Spleen (tissue), 11 donors: Measurements from ENCODE around the gene TLNRD1. TPM values are rescaled to one million over a fixed set of nuclear protein-coding genes. Genes with fewer than 3 reads are reported as not detected.
A peak's percentile ranks its signal among the peaks of the same experiment; 100 is the strongest.

Experiments
- DNase-seq: peaks from one replicate; pipeline ENCODE4 v3.0.0-alpha.2; 2020
- H3K27ac ChIP-seq, 8 donors: fragments of 200-600 bp; sonication (generic) in 7 of 8; 1 replicate in 4 of 8; 2 replicates in 4 of 8; pipeline versions ENCODE4 v1.5.0 to v1.8.0; 2016 to 2021; ENCODE audit warnings: inconsistent platforms in 4 of 8, mild to moderate bottlenecking in 4 of 8, moderate library complexity in 1 of 8
- H3K27me3 ChIP-seq, 7 donors: fragments of 200-600 bp; sonication (generic) in 6 of 7; replicated peaks in 1 of 7; 1 replicate in 4 of 7; 2 replicates in 3 of 7; pipeline versions ENCODE4 v1.5.0 to v1.8.0; 2016 to 2021; ENCODE audit warnings: inconsistent platforms in 3 of 7, mild to moderate bottlenecking in 1 of 7
- H3K36me3 ChIP-seq, 6 donors: fragments of 200-600 bp; sonication (generic) in 5 of 6; 1 replicate in 4 of 6; 2 replicates in 2 of 6; pipeline versions ENCODE4 v1.5.0 to v1.8.0; 2016 to 2021; ENCODE audit warnings: inconsistent platforms in 2 of 6
- H3K4me1 ChIP-seq, 6 donors: fragments of 200-600 bp; sonication (generic) in 5 of 6; 1 replicate in 3 of 6; 2 replicates in 3 of 6; pipeline versions ENCODE4 v1.5.0 to v1.8.0; 2016 to 2021; ENCODE audit warnings: inconsistent platforms in 3 of 6
- H3K4me3 ChIP-seq, 8 donors: fragments of 200-600 bp; sonication (generic) in 7 of 8; 1 replicate in 4 of 8; 2 replicates in 4 of 8; pipeline versions ENCODE4 v1.5.0 to v1.8.0; 2016 to 2021; ENCODE audit warnings: inconsistent platforms in 4 of 8, mild to moderate bottlenecking in 4 of 8, moderate library complexity in 2 of 8
- H3K9me3 ChIP-seq, 8 donors: fragments of 200-600 bp; sonication (generic) in 7 of 8; 1 replicate in 4 of 8; 2 replicates in 4 of 8; pipeline versions ENCODE4 v1.5.0 to v1.8.0; 2016 to 2021; ENCODE audit warnings: inconsistent platforms in 4 of 8
- POLR2A ChIP-seq, 3 donors: fragments of 450-650 bp; IDR thresholded peaks; one replicate each; pipeline ENCODE4 v1.5.1; 2017; ENCODE audit warnings: antibody characterized with exemption in 3 of 3, mild to moderate bottlenecking in 1 of 3
- POLR2AphosphoS5 ChIP-seq, 3 donors: sonication (generic); formaldehyde crosslinking; IDR thresholded peaks; one replicate each; pipeline ENCODE4 v1.5.1; 2017; ENCODE audit warnings: antibody characterized with exemption in 3 of 3
- WGBS, 5 donors: extraction: QIAGEN DNeasy Blood & Tissue Kit in 3 of 5; methylation state at CpG; one replicate each; pipeline versions ENCODE4 v1.1.5 to v1.1.7; 2013 to 2018; 5-methylcytosine and 5-hydroxymethylcytosine counted together
- intact Hi-C: fragments of 100-400 bp; cut with DNase I; formaldehyde crosslinking; loops from one replicate; pipeline ENCODE4 v1.15.0; 2023; ENCODE audit warnings: low total_unique reads
- polyA plus RNA-seq, 3 donors: library from polyadenylated mRNA; stranded (reverse); fragments of 200-250 nt; gene quantifications; one replicate each; pipeline ENCODE4 v1.2.1, GENCODE V29; 2013
- total RNA-seq, 7 donors: library from RNA; depleted of rRNA in 3 of 7; stranded (reverse); fragments of >200 nt in 3 of 7; fragmentation: NEBNext Ultra II Directional in 4 of 7; extraction: Animal tissue kit (Norgen Biotek cat#: 25700) in 4 of 7; gene quantifications; one replicate each; pipeline versions ENCODE4 v1.1.0 to v1.2.1, GENCODE V29; 2016 to 2021
- TF ChIP-seq, protein P1 (sequence below), 11 experiments: fragments of 200-600 bp in 7 of 11; fragments of 450-650 bp in 4 of 11; sonication (generic) in 4 of 11; IDR thresholded peaks in 8 of 11; conservative IDR thresholded peaks in 3 of 11; 1 replicate in 7 of 11; 2 replicates in 4 of 11; pipeline versions ENCODE4 v1.4.0 to v1.8.0; 2016 to 2021; ENCODE audit warnings: antibody characterized with exemption in 11 of 11, inconsistent platforms in 4 of 11, mild to moderate bottlenecking in 1 of 11
- donor health status: healthy with polysubstance abuse.
- donor health status: DM: no; HTN: no; CAD: no; lungs with moderate emphysema.
- donor health status: DM: no; HTN: no; CAD: no.
- donor health status: Bipolar disorder and iron deficiency.
- donor health status: healthy.
- donor health status: DM: no; HTN: no; CAD: no.
- donor health status: DM: yes; HTN: yes; CAD: no.

Gene TLNRD1
- total and polyA plus RNA-seq, 10 donors = 6.2 to 53.3 (median 30.7) TPM

GRCh38 chr15:81000144-81000623 is 539 bp upstream of the TLNRD1 start:
- H3K27ac ChIP-seq = peak overlapping the region; percentile 92 to 99 (median 98)
- intact Hi-C loops = no loop called here
- peaks cover 24 to 63% (median 51%) of the 10 kb centered on the region in 6 donors for H3K4me1 ChIP-seq
- no peak for TF ChIP-seq POLR2A (IDR thresholded peaks at IDR 0.05)
- no peak for TF ChIP-seq POLR2AphosphoS5 (IDR thresholded peaks at IDR 0.05)
- TF ChIP-seq, protein P1, sequence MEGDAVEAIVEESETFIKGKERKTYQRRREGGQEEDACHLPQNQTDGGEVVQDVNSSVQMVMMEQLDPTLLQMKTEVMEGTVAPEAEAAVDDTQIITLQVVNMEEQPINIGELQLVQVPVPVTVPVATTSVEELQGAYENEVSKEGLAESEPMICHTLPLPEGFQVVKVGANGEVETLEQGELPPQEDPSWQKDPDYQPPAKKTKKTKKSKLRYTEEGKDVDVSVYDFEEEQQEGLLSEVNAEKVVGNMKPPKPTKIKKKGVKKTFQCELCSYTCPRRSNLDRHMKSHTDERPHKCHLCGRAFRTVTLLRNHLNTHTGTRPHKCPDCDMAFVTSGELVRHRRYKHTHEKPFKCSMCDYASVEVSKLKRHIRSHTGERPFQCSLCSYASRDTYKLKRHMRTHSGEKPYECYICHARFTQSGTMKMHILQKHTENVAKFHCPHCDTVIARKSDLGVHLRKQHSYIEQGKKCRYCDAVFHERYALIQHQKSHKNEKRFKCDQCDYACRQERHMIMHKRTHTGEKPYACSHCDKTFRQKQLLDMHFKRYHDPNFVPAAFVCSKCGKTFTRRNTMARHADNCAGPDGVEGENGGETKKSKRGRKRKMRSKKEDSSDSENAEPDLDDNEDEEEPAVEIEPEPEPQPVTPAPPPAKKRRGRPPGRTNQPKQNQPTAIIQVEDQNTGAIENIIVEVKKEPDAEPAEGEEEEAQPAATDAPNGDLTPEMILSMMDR (IDR thresholded peaks at IDR 0.05 in 8 of 11, conservative IDR thresholded peaks at IDR 0.05 in 3 of 11) = no peak
- no peaks in the 10 kb centered on the region for H3K27me3 ChIP-seq
- peak overlapping the region; percentile 62 to 94 (median 84) for H3K4me3 ChIP-seq
- peaks cover 0 to 27% (median 9%) of the 10 kb centered on the region in 6 donors for H3K36me3 ChIP-seq
- H3K9me3 ChIP-seq = peaks cover 0 to 6% (median 2%) of the 10 kb centered on the region in 8 donors
- no peak for DNase-seq
- WGBS, 5 donors = 1 to 3% (median 2%) methylated on average over 18 to 21 of the region's 21 CpGs

DNA sequence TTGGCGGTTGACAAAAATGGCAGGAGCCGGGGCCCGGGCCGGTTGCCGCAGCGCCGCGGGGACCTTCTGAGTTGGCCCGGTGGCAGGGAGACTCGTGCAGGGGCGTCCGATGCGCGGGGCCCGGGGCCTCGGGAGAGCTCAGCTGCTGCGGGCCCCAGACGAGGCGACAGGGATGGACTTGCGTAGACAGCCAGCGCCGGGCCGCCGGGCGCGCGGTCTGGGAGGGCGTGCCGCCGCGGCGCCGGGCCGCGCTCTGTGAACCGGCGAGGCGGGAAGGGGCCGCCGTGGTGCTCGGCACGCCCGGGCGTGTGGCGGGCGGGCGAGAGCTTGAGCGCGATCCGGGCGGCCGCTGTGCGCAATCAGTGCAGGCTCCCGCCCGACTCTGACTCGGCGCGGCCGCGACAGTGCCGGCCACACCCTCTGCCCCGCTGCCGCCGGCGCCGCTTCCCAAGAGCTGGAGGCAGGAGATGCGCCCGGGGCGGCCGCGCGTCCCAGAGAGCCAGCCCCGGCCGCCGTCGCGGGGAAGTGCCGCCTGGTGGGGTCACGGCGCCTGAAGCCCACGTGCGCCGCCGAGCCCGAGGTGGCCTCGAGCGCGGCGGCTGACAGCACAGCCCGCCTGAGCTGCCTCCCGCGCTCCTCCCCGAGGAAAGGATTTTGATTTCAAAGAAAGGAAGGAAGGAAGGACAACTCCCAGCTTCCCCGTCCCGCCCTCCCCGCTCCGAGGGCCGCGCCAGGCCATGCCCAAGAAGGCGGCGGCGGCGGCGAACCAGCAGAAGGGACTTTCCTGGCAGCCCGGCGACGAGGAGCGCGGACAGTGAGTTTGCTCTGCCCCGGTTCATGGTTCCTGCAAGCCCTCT is 657 bp downstream of the TLNRD1 start:
- TF ChIP-seq, protein P1 (IDR thresholded peaks at IDR 0.05 in 8 of 11, conservative IDR thresholded peaks at IDR 0.05 in 3 of 11) = no peak
- TF ChIP-seq POLR2A (IDR thresholded peaks at IDR 0.05) (peak in 1 of 3 donors; percentile 4), POLR2AphosphoS5 (IDR thresholded peaks at IDR 0.05) (peak; percentile 66 to 80 (median 78))
- Histone ChIP-seq H3K4me1 (peaks cover 29 to 75% (median 60%) of the 10 kb centered on the region in 6 donors), H3K27ac (peak overlapping the region; percentile 92 to 99 (median 98)), H3K9me3 (peaks cover 0 to 3% (median 1%) of the 10 kb centered on the region in 8 donors), H3K36me3 (peaks cover 0 to 27% (median 9%) of the 10 kb centered on the region in 6 donors), H3K27me3 (no peaks in the 10 kb centered on the region), H3K4me3 (peak overlapping the region; percentile 62 to 94 (median 84))
- intact Hi-C loops = no loop called here
- DNase-seq = peak; percentile 92
- 0 to 1% (median 1%) methylated on average over 18 to 110 of the region's 110 CpGs for WGBS, 5 donors

- DNase-seq = peak; percentile 92
- Histone ChIP-seq H3K27me3 (no peaks in the 10 kb centered on the region), H3K9me3 (no peaks in the 10 kb centered on the region), H3K27ac (peak overlapping the region; percentile 92 to 99 (median 98)), H3K36me3 (peaks cover 0 to 27% (median 9%) of the 10 kb centered on the region in 6 donors), H3K4me1 (peaks cover 29 to 79% (median 62%) of the 10 kb centered on the region in 6 donors), H3K4me3 (peak overlapping the region; percentile 62 to 94 (median 84))
- 8 to 12% (median 9%) methylated on average over 35 to 42 of the region's 42 CpGs; no CpG with 5 or more reads in 1 of the 5 donors for WGBS, 5 donors
- intact Hi-C loops = no loop called here
- TF ChIP-seq POLR2AphosphoS5 (IDR thresholded peaks at IDR 0.05) (no peak), POLR2A (IDR thresholded peaks at IDR 0.05) (no peak)
- TF ChIP-seq, protein P1 (IDR thresholded peaks at IDR 0.05 in 8 of 11, conservative IDR thresholded peaks at IDR 0.05 in 3 of 11) = no peak
Observed at GRCh38 chr15:81002009-81002330, 1.2 kb downstream of the TLNRD1 start.
